Naive B cell (primary cell): ENCODE measurements around the gene TMEM235. TPM values are rescaled to one million over a fixed set of nuclear protein-coding genes. Genes with fewer than 3 reads are reported as not detected.
A peak's percentile ranks its signal among the peaks of the same experiment; 100 is the strongest.
"Not testable (repeated sequence)": the region's sequence is repeated elsewhere in the genome, so short reads cannot be mapped to it uniquely, and the experiment has no call there.

Experiments
- ATAC-seq, 2 donors: fragments of 150-1000 bp; cut with Tn5 transposase; 2 replicates each; pipeline ENCODE4 v1.10.0; 2021; ENCODE audit warnings: low read depth in 2 of 2, mild to moderate bottlenecking in 2 of 2, moderate library complexity in 2 of 2
- DNase-seq: peaks from one replicate; pipeline ENCODE4 v3.0.0; 2022
- H3K27ac Mint-ChIP-seq, 6 donors: one replicate each; pipeline ENCODE4 v1.8.0; 2020 to 2022; ENCODE audit warnings: mild to moderate bottlenecking in 6 of 6, mixed read lengths in 6 of 6, moderate library complexity in 5 of 6, inconsistent platforms in 2 of 6
- H3K27me3 Mint-ChIP-seq, 3 donors: one replicate each; pipeline ENCODE4 v1.8.0; 2021 to 2022; ENCODE audit warnings: mixed read lengths in 3 of 3, mild to moderate bottlenecking in 1 of 3
- H3K36me3 Mint-ChIP-seq, 2 donors: one replicate each; pipeline ENCODE4 v1.8.0; 2020 to 2022; ENCODE audit warnings: mixed read lengths in 2 of 2, inconsistent platforms in 1 of 2, mild to moderate bottlenecking in 1 of 2
- H3K4me1 Mint-ChIP-seq, 3 donors: one replicate each; pipeline ENCODE4 v1.8.0; 2020 to 2022; ENCODE audit warnings: mixed read lengths in 3 of 3, inconsistent platforms in 1 of 3, mild to moderate bottlenecking in 1 of 3, moderate library complexity in 1 of 3
- H3K4me3 Mint-ChIP-seq, 8 donors: one replicate each; pipeline ENCODE4 v1.8.0; 2020 to 2022; ENCODE audit warnings: mild to moderate bottlenecking in 8 of 8, mixed read lengths in 8 of 8, moderate library complexity in 8 of 8, inconsistent platforms in 2 of 8
- H3K9me3 Mint-ChIP-seq, 7 donors: one replicate each; pipeline ENCODE4 v1.8.0; 2020 to 2022; ENCODE audit warnings: mixed read lengths in 7 of 7, mild to moderate bottlenecking in 5 of 7, inconsistent platforms in 2 of 7, moderate library complexity in 1 of 7
- polyA plus RNA-seq, 6 donors: library from polyadenylated mRNA; unstranded; fragments of 300-500 nt; fragmentation: Illumina TruSeq; gene quantifications; one replicate each; pipeline ENCODE4 v1.2.3, GENCODE V29; 2021; ENCODE audit warnings: low read depth in 6 of 6

The TMEM235 gene
- polyA plus RNA-seq, 6 donors from 2014 or later = not detected

GRCh38 chr17:78225088-78225865 is 6.2 kb upstream of the TMEM235 start:
- Mint-ChIP-seq H3K4me1 (peaks cover 0 to 5% (median 0%) of the 10 kb centered on the region in 3 donors), H3K4me3 (no peak overlapping the region), H3K36me3 (no peaks in the 10 kb centered on the region), H3K27ac (no peak overlapping the region), H3K9me3 (no peaks in the 10 kb centered on the region), H3K27me3 (peaks cover 8 to 37% (median 15%) of the 10 kb centered on the region in 3 donors)
- ATAC-seq = no peak
- DNase-seq = no peak

- Mint-ChIP-seq H3K9me3 (no peaks in the 10 kb centered on the region), H3K27me3 (peaks cover 16 to 46% (median 22%) of the 10 kb centered on the region in 3 donors), H3K27ac (no peak overlapping the region), H3K4me1 (peaks cover 0 to 10% (median 1%) of the 10 kb centered on the region in 3 donors), H3K4me3 (no peak overlapping the region), H3K36me3 (no peaks in the 10 kb centered on the region)
- DNase-seq = no peak
- no peak for ATAC-seq
Measured at GRCh38 chr17:78226055-78226758, 5.2 kb upstream of the TMEM235 start.

GRCh38 chr17:78226759-78227454 is 4.5 kb upstream of the TMEM235 start:
- Mint-ChIP-seq H3K4me1 (peaks cover 0 to 10% (median 7%) of the 10 kb centered on the region in 3 donors), H3K27ac (no peak overlapping the region), H3K9me3 (no peaks in the 10 kb centered on the region), H3K36me3 (no peaks in the 10 kb centered on the region), H3K27me3 (peaks cover 21 to 52% (median 22%) of the 10 kb centered on the region in 3 donors), H3K4me3 (no peak overlapping the region)
- DNase-seq (no peak), ATAC-seq (no peak)

- Mint-ChIP-seq H3K9me3 (no peaks in the 10 kb centered on the region), H3K27ac (peak overlapping the region in 1 of 6 donors; percentile 65), H3K27me3 (peaks cover 22 to 58% (median 27%) of the 10 kb centered on the region in 3 donors), H3K4me1 (peaks cover 4 to 13% (median 13%) of the 10 kb centered on the region in 3 donors), H3K4me3 (no peak overlapping the region), H3K36me3 (no peaks in the 10 kb centered on the region)
- DNase-seq (no peak), ATAC-seq (no peak)
Measured at GRCh38 chr17:78227455-78227916, 3.9 kb upstream of the TMEM235 start.

- Mint-ChIP-seq H3K9me3 (no peaks in the 10 kb centered on the region), H3K4me3 (no peak overlapping the region), H3K36me3 (no peaks in the 10 kb centered on the region), H3K27me3 (peaks cover 29 to 65% (median 34%) of the 10 kb centered on the region in 3 donors), H3K4me1 (peaks cover 4 to 18% (median 16%) of the 10 kb centered on the region in 3 donors), H3K27ac (no peak overlapping the region)
- no peak for ATAC-seq
- DNase-seq = no peak
Measured at GRCh38 chr17:78228176-78228575, 3.3 kb upstream of the TMEM235 start.

- DNase-seq (no peak), ATAC-seq (peak in 1 of 2 donors; percentile 34)
- Mint-ChIP-seq H3K27ac (no peak overlapping the region), H3K4me1 (peaks cover 4 to 18% (median 16%) of the 10 kb centered on the region in 3 donors), H3K4me3 (peak overlapping the region in 3 of 8 donors; percentile 32 to 56 (median 45)), H3K36me3 (no peaks in the 10 kb centered on the region), H3K27me3 (peaks cover 29 to 80% (median 41%) of the 10 kb centered on the region in 3 donors), H3K9me3 (no peaks in the 10 kb centered on the region)
Measured at GRCh38 chr17:78230252-78230962, 1.0 kb upstream of the TMEM235 start.

GRCh38 chr17:78231991-78232858 is 794 bp downstream of the TMEM235 start:
- Mint-ChIP-seq H3K27ac (no peak overlapping the region), H3K4me3 (peak overlapping the region in 4 of 8 donors; percentile 17 to 81 (median 44)), H3K36me3 (no peaks in the 10 kb centered on the region), H3K9me3 (no peaks in the 10 kb centered on the region), H3K27me3 (peaks cover 22 to 71% (median 41%) of the 10 kb centered on the region in 3 donors), H3K4me1 (peaks cover 4 to 18% (median 11%) of the 10 kb centered on the region in 3 donors)
- ATAC-seq (peak; percentile 66 to 73), DNase-seq (no peak)

- peak overlapping the region in 3 of 8 donors; percentile 17 to 61 (median 59) for H3K4me3 Mint-ChIP-seq
- H3K27ac Mint-ChIP-seq = peak overlapping the region in 1 of 6 donors; percentile 94
- peaks cover 4 to 18% (median 11%) of the 10 kb centered on the region in 3 donors for H3K4me1 Mint-ChIP-seq
- no peaks in the 10 kb centered on the region for H3K36me3 Mint-ChIP-seq
- peaks cover 18 to 69% (median 35%) of the 10 kb centered on the region in 3 donors for H3K27me3 Mint-ChIP-seq
- ATAC-seq (no peak), DNase-seq (no peak)
- no peaks in the 10 kb centered on the region for H3K9me3 Mint-ChIP-seq
Measured at GRCh38 chr17:78232859-78233173, 1.4 kb downstream of the TMEM235 start.

- H3K27ac Mint-ChIP-seq = no peak overlapping the region
- no peak for DNase-seq
- H3K9me3 Mint-ChIP-seq = no peaks in the 10 kb centered on the region
- H3K4me3 Mint-ChIP-seq = no peak overlapping the region
- peaks cover 10 to 18% (median 11%) of the 10 kb centered on the region in 3 donors for H3K4me1 Mint-ChIP-seq
- H3K27me3 Mint-ChIP-seq = peaks cover 14 to 62% (median 34%) of the 10 kb centered on the region in 3 donors
- ATAC-seq = no peak
- no peaks in the 10 kb centered on the region for H3K36me3 Mint-ChIP-seq
Measured at GRCh38 chr17:78233678-78234077, 2.2 kb downstream of the TMEM235 start.

GRCh38 chr17:78234261-78234865 is 2.9 kb downstream of the TMEM235 start:
- Mint-ChIP-seq H3K4me3 (no peak overlapping the region), H3K4me1 (peaks cover 13 to 24% (median 14%) of the 10 kb centered on the region in 3 donors), H3K27ac (no peak overlapping the region), H3K27me3 (peaks cover 14 to 56% (median 34%) of the 10 kb centered on the region in 3 donors), H3K9me3 (no peaks in the 10 kb centered on the region), H3K36me3 (no peaks in the 10 kb centered on the region)
- ATAC-seq (no peak), DNase-seq (no peak)

- Mint-ChIP-seq H3K27me3 (peaks cover 14 to 49% (median 34%) of the 10 kb centered on the region in 3 donors), H3K4me1 (peaks cover 18 to 30% (median 20%) of the 10 kb centered on the region in 3 donors), H3K27ac (peak overlapping the region in 1 of 6 donors; percentile 53)
- not testable (repeated sequence) for H3K4me3 Mint-ChIP-seq, DNase-seq, ATAC-seq, H3K36me3 Mint-ChIP-seq, H3K9me3 Mint-ChIP-seq
Measured at GRCh38 chr17:78235022-78235421, 3.6 kb downstream of the TMEM235 start.

- peaks cover 18 to 33% (median 22%) of the 10 kb centered on the region in 3 donors for H3K4me1 Mint-ChIP-seq
- H3K27me3 Mint-ChIP-seq = peaks cover 7 to 41% (median 29%) of the 10 kb centered on the region in 3 donors
Measured at GRCh38 chr17:78235885-78236284, 4.5 kb downstream of the TMEM235 start.

More at GRCh38 chr17:78235885-78236284, 4.5 kb downstream of the TMEM235 start:
- Mint-ChIP-seq H3K4me3 (no peak overlapping the region), H3K36me3 (no peaks in the 10 kb centered on the region), H3K27ac (no peak overlapping the region), H3K9me3 (no peaks in the 10 kb centered on the region)
- DNase-seq = no peak
- ATAC-seq = no peak
